Amygdala (tissue), 56 donors: ENCODE measurements around the gene NOP16.

Source experiments
- DNase-seq, 56 donors: peaks; one replicate each; lab custom pipeline; 2025; lab: John Stamatoyannopoulos, UW

Gene NOP16, protein sequence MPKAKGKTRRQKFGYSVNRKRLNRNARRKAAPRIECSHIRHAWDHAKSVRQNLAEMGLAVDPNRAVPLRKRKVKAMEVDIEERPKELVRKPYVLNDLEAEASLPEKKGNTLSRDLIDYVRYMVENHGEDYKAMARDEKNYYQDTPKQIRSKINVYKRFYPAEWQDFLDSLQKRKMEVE

DNA sequence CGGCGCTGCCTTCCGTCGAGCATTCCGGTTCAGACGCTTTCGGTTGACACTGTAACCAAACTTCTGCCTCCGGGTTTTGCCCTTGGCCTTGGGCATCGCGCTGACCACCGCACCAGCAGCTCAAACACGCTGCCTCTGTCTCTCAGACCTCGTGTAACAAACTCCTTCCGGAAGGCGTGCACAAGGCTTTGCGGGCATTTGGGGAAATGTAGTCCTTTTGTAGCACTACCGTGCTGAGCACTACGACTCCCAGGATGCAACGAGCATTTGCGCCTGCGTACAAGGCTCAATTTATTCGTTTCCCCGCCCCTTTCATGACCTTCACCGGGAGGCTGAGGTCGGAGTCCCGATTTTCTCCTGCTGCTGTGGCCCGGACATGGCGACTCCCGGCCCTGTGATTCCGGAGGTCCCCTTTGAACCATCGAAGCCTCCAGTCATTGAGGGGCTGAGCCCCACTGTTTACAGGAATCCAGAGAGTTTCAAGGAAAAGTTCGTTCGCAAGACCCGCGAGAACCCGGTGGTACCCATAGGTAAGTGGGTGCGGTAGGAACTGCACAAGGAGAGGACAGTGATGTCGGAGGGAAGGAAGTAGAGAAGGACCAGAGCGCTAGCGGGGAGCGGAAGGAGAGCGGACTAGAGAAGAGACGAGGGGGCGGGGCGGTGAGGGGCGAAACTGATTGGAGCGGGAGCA, at the start of gene NOP16, which contains the start of gene HIGD2A:
Gene NOP16 (minus strand): TSS at position 155 of the 691 bp plus-strand sequence. CDS start 59 bp downstream, at position 96.
Gene HIGD2A (plus strand): TSS at position 308 of the 691 bp plus-strand sequence. CDS start 69 bp downstream, at position 377.
- peak; percentile 89 to 99 (median 97) for DNase-seq

DNA sequence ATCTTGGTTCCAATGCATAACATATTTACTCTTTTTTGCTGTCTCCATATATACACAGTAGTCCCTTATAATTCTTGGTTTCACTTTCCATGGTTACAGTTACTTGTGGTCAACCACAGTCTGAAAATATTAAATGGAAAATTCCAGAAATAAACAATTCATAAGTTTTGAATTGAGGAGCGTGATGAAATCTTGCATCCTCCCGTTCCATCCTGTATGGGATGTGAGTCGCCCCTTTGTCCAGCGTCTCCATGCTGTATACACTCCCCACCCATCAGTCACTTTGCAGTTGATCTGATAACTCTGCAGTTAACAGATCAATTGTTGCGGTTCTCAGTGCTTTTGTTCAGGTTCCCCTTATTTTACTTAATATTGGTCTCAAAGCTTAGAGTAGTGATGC, 48.3 kb upstream of the NOP16 start:
- DNase-seq: no peak

DNA sequence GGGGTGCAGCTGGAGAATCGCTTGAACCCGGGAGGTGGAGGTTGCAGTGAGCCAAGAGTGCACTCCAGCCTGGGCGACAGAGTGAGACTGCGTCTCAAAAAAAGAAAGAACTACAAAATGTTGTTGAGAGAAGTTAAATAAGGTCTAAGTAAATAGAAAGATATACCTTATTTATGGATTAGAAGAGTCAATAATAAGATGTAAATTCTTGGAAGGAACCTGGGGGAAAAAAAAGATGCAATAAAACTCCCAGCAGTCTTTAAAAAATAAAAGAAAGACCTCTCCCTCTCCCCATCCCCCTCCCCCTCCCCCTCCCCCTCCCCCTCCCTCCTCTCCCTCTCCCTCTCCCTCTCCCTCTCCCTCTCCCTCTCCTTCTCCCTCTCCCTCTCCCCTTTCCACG, 44.3 kb upstream of the NOP16 start:
- DNase-seq: no peak

DNA sequence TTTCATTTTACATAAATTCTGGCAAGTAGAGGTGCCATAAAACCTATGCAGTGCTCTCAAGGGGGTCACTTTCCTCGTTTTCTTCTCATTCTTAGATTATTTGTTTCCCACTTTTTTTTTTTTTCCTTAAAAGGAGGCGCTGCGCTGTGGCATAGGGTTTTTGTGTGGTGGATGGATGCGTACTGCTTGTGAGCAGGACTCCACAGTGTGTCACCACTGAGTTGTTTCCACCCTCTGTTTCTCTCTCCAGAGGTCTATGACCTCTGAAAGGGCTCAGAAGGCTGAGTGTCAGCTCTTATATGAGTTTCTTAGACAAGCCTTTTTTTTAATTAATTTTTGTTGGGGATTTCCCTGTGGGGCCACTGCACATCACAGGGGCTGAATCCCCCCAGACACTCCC, 41.6 kb upstream of the NOP16 start:
- no peak for DNase-seq

DNA sequence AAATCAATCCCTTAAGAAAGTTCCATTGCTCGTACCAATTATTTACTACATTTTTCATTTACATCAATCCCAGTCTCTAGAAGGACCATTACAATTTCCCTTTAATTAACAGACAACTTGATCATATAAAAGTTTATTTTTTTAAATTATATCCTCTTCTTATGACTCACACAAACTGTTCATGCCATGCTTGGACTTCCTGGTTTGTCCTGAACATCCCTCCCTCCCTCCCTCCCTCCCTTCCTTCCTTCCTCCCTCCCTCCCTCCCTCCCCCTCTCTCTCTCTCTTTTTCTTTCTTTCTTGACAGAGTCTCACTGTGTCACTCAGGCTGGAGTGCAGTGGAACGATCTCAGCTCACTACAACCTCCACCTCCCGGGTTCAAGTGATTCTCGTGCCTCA, 39.6 kb upstream of the NOP16 start:
- DNase-seq: no peak

DNA sequence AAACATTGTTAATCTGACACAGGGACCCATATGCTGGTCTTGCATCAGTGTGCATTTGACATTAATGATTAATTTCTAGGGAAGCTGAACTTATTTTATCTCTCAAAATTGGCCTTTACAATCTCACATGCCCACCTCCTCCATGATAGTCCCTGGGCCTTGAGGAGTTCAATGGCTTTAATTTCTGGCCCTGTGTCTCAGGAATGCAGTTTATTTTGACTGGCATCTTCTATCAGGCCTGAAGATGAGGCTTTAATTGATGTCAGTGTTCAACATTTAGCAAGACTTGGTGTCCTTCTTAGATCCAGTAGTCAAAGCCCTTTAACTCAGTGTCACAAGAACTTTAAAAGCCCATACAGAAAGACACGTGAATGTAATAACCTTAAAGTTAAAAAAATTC, 38.5 kb upstream of the NOP16 start:
- DNase-seq: no peak

DNA sequence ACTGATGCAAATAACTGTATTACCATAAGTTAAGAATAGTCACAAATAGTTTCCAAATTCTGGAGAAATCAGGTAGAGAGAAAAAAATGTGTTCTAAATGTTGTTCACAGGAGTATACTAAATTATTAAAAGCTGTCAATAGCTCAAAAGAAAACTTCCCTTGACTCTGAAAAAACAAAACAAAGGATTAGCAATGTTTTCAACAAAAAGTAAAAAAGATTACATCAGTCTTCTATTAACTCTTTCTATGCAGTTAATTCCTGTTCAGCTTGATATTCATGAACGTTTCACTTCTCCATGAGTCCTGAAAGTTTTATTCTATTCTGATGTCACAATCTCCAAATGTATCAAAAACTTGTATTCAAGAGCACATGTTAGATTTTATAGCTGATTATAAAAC, 37.4 kb upstream of the NOP16 start:
- no peak for DNase-seq

DNA sequence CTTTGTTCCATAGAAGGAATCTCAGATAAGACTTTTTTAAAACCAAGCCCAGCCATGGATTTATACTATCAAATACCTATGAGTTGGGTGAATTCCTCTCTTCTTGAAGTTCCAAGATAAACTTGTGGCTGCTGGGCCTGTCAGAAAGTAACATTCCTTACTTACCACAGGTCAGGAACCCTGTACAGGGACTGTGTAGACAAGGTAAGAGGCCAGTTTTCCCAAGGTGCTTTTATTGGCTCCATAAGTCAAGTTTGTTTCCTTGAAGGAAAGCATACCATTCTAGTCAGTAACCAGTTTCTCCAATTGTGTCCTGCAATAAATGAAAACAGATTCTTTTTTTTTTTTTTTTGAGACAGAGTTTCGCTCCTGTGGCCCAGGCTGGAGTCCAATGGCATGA, 36.7 kb upstream of the NOP16 start:
- no peak for DNase-seq

DNA sequence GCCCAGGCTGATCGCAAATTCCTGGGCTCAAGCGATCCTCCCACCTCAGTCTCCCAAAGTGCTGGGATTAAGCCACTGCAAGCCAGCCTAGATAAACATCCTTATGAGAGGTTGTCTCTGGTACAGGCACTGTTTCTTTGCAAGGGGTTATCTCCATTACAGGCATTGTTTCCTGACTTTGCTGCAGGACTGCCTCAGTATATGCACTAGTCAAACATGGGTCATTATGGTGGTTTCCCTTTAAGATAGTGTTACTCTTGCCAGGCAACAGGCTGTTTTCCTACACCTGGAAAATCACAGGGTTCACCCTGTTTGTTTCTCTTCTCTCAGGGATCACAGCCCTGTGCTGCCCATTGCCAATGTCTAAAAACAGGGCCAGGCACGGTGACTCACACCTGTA, 35.8 kb upstream of the NOP16 start:
- no peak for DNase-seq

DNA sequence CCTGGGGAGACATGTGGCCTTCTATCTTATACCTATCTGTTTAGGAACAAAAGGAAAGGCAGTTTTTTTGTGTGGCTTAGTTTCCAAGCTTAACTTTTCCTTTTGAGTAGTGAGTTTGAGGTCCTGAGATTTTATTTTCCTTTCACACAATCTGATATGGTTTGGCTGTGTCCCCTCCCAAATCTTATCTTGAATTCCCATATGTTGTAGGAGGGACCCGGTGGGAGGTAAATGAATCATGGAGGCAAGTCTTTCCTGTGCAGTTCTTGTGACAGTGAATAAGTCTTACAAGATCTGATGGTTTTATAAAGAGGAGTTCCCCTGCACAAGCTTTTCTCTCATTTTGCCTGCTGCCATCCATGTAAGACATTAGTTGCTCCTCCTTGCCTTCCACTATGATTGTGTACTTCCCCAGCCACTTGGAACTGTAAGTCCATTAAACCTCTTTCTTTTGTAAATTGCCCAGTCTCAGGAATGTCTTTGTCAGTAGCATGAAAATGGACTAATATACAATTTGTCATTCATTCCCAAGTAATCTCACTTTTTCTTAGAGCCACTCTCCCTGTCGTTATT, 32.7 kb upstream of the NOP16 start:
- no peak for DNase-seq

DNA sequence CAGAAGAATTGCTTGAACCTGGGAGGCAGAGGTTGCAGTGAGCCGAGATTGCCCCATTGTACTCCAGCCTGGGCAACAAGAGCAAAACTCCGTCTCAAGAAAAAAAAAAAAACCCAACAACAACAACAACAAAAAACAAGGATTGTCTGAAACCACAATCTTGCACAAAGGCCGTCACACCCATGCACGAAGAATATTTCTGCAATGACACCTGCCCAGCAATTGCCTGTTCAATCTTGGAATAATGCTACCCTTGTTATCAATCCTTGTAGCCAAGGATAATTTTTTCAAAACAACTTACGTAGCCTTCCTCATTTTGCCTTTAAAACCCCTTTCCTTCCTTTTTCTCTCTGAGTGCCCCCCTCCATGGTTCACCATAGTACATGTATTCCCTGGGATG, 31.7 kb upstream of the NOP16 start:
- DNase-seq: no peak

DNA sequence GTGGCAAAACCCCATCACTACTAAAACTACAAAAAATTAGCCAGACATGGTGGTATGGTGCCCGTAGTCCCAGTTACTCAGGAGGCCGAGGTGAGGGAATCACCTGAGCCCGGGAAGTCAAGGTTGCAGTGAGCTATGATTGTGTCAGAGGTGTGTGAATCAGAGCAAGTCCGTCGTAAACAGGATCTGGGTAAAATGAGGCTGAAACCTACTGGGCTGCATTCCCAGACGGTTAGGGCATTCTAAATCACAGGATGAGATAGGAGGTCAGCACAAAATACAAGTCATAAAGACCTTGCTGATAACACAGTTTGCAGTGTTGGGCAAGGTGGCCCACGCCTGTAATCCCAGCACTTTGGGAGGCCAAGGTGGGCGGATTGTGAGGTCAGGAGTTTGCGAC, 29.9 kb upstream of the NOP16 start:
- DNase-seq: no peak

DNA sequence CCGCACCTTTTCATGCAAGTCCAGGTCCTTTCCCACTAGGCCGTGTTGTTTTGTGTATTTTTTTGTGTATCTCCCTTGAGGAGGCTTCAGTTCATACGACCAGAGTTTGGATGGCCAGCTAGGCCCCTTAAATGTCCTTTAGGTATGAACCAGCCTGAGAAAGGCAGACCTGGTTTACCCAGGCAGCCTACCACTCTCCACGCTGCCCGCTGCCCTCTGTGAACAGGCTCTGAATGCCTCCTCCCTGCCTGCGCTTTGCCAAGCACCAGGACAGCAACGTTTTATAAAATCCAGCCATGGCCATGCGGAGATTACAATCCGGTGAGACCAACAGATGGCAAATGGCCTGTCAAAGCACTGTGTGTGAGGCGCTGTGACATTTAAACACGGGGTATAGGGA, 28.6 kb upstream of the NOP16 start:
- DNase-seq: no peak

DNA sequence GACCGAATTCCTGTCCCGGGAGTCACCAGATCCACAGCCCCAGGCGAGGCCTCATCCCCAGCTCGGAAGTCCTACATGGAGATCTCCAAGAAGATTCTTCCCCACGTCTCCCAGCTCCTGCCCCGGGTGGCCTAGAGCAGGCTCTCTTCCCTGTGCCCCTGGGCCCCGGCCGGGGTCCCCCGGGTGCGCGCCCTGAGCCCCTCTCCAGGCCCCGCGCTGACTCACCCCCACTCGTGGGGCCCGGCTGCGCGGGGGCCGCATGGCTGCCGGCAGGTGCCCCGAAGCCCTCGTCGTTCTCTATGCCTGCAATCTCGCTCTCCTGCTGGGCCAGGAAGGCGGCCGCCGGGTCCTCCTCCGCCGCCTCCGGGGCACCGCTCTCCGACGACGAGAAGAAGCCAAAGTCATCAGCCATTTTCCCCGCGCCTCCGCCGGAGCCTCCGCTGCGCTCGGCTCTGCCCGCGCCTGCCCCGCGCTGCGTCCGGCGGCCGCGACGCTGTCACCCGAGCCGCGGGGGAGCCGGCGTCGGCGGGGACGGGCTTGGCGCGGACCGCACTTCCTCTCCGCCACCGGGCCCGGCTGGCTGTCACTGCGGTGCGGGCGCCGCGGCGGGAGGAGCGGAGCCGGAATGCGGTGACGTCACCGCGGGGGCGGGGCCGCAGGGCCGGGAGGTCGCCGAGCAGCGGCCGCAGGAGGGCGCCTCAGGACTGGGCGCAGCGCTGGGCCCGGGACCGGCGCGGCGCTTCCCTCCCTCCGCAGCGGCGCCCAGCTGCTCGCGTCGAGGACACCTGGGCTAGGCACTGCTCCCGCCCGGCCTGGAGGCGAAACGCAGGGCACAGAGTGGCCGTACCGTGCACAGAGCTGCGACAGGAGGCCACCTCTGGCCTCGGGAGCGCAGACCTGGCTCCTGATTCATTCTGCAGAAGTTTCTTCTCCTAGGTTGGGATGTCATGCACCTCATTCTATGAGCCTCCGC, 27.8 kb upstream of the NOP16 start, which contains the start of gene CLTB:
Gene CLTB (minus strand): TSS at position 588 of the 973 bp plus-strand sequence. CDS start 176 bp downstream, at position 412.
- peak in 54 of 56 donors; percentile 19 to 95 (median 76) for DNase-seq

DNA sequence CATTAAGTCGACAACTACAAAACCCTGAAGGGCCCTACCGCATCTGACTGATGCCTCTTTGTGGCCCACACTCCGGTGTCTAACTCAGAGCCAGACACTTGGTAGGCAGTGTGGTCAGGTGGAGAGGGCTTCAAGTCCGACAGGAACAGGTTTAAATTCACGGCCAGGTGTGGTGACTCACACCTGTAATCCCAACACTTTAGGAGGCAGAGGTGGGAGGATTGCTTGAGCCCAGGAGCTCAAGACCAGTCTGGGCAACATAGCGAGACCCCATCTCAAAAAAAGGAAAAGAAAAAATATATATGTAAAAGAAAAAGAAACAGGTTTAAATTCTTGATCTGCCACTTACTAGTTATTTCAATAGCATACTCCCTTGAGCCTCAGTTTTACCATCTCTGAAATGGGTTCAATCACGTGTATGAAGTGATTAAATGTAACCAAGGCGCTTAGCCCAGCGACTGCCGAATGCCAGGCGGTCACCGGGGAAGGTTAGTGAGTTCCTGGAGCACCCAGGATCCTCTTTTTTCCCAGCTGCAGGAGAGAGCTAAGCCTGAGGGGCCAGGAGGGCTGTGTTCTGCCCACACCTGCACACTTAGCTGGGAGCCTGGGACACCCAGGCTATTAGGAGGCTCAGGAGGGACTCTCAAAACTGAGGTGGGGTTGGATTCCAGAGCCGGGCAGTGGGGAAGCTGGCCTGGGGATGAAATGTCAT, 27.0 kb upstream of the NOP16 start:
- DNase-seq: peak in 1 of 56 donors; percentile 16

DNA sequence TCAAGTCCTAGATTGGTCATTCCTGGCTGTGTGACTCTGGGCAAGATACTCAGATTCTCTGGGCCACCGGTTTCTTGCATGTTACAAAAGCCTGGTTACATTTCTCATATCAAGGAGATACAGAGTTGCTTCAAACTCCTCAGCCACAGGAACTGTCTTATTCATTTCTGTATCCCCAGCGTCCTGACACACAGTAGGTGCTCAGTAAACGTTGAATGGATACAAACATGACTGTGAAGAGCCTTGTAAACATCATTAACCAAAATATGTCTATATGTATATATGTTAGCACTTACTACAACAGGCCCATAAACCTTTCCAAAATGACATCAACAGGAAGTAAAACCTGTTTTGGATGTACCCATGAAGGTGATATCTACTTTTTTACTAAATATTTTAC, 26.3 kb upstream of the NOP16 start:
- DNase-seq: no peak

DNA sequence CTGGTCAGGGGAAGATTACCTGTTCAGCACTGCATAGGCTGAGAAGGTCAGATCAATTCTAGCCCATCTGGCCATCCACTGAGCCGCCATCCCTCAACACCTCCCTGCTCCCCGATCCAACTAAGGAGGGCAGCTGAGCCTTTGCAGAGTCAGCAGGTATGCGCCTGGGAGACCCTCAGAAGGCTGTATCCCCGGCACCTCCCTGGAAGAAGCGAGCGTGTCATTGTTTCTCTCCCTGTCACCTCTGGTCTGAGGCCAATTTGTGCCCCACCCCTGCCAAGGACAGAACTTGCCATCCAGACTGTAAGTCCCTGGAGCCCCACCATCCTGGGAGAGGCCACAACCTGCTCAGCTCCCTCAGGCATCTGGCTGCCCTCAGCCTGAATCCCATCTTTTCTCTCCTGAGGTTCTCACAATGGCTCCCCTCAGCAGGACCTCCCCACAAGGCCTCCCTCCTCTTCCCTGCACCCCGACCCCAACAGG, 25.4 kb upstream of the NOP16 start:
- no peak for DNase-seq

DNA sequence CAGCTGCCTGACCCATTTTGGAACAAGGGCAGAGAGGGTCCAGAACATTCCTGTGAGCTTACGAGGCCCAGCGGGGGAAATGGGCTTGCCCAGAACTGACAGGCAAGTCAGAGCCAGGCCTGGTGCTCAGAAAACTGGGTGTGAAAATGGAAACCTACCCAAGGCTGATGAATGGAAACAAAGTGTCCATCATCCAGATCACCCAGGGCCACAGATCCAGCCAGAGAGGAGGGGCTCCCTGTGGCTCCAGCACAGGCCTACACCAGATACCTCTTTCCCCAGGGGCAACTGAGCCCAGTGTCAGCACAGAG, 24.8 kb upstream of the NOP16 start:
- DNase-seq: no peak

DNA sequence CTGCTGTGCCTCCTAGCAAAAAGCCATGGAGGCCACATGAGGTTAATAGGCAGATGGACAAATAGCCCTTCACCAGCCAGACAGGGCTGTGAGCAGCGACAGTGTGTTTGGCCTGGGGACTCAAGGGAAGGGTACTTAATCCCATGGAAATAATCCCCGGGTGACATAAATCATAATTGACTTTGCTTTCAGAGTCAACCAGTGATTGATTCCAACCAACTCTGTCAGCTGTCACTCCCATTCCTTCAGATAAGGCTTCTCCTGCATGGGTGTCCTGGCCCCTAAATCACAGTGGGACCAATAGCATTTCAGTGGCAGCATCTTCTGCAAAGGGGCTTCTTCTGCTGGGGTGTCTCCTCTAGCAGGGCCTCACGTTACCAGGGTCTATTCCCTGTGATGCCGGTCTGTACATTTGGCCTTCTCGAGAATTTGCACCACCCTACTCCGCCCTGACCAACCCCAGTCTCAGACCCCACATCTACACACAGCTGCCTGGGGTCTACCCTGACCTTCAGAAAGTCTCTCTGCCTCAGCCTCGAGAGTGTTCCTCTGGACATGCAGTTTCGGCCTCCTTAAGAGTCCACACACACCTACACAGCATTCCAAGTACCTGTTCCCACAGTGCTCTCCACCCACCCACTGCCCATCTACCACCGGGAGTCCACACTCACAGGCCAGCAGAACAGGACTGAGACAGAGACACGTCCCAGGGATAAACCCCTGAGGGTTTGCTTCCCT, 24.3 kb upstream of the NOP16 start:
- DNase-seq: no peak
